DND-41 (cell line): ENCODE data around the gene RBM19.

Experiments used
- ATAC-seq: fragments of 200-7000 bp; cut with Tn5 transposase; 3 replicates; pipeline ENCODE4 v1.9.1; 2021; ENCODE audit warnings: low read depth; ENCODE audit not compliant: insufficient read depth
- DNase-seq: peaks from one replicate; pipeline ENCODE4 v3.0.0-alpha.2; 2020
- H2AFZ ChIP-seq: 2 replicates; pipeline ENCODE4 v1.6.0; 2012; ENCODE audit warnings: low read depth, low read length
- H3K27ac ChIP-seq: 2 replicates; pipeline ENCODE4 v1.5.1; 2012; ENCODE audit warnings: low read length, inconsistent platforms
- H3K27me3 ChIP-seq: fragments of 200-600 bp; sonication (generic); 2 replicates; pipeline ENCODE4 v1.6.0; 2012; ENCODE audit warnings: low read length, mild to moderate bottlenecking, inconsistent platforms; ENCODE audit not compliant: insufficient read depth, poor library complexity
- H3K36me3 ChIP-seq: 2 replicates; pipeline ENCODE4 v1.5.1; 2012; ENCODE audit warnings: low read length, inconsistent platforms; ENCODE audit not compliant: insufficient read depth
- H3K4me1 ChIP-seq: 2 replicates; pipeline ENCODE4 v1.5.1; 2012; ENCODE audit warnings: mild to moderate bottlenecking, low read length; ENCODE audit not compliant: insufficient read depth
- H3K4me2 ChIP-seq: 2 replicates; pipeline ENCODE4 v1.6.0; 2012; ENCODE audit warnings: mild to moderate bottlenecking, moderate library complexity, low read length, inconsistent platforms; ENCODE audit not compliant: insufficient read depth
- H3K4me3 ChIP-seq, 2 experiments: fragments of 200-600 bp in 1 of 2; shearing (Covaris generic) in 1 of 2; 2 replicates each; pipeline ENCODE4 v1.5.1; 2012 to 2016; ENCODE audit warnings: inconsistent platforms in 2 of 2, low read length in 2 of 2, mild to moderate bottlenecking in 2 of 2, low read depth in 1 of 2, moderate library complexity in 1 of 2
- H3K79me2 ChIP-seq: 2 replicates; pipeline ENCODE4 v1.6.0; 2012; ENCODE audit warnings: low read length, inconsistent platforms; ENCODE audit not compliant: insufficient read depth
- H3K9ac ChIP-seq: 2 replicates; pipeline ENCODE4 v1.6.0; 2012; ENCODE audit warnings: low read depth, mild to moderate bottlenecking, inconsistent platforms, low read length, moderate library complexity
- H3K9me3 ChIP-seq: 2 replicates; pipeline ENCODE4 v1.5.1; 2012; ENCODE audit warnings: low read length, moderate library complexity, mild to moderate bottlenecking, inconsistent platforms; ENCODE audit not compliant: insufficient read depth, severe bottlenecking
- H4K20me1 ChIP-seq: 2 replicates; pipeline ENCODE4 v1.6.0; 2012; ENCODE audit warnings: low read length; ENCODE audit not compliant: insufficient read depth
- CTCF ChIP-seq: IDR thresholded peaks from 2 replicates; pipeline ENCODE4 v1.5.1; 2012; ENCODE audit warnings: borderline replicate concordance, low read length, moderate library complexity, mild to moderate bottlenecking; ENCODE audit not compliant: poor library complexity, severe bottlenecking; ENCODE audit errors: extremely low read depth
- EZH2 ChIP-seq: IDR thresholded peaks from 3 replicates; pipeline ENCODE4 v1.6.1; 2012; ENCODE audit warnings: borderline replicate concordance, low read depth, mild to moderate bottlenecking, moderate library complexity, low read length, inconsistent platforms; ENCODE audit not compliant: severe bottlenecking

The RBM19 gene

GRCh38 chr12:113781415-113782198 is 184.5 kb downstream of the RBM19 start:
- no peak for DNase-seq
- ATAC-seq = no peak
- Histone ChIP-seq H3K79me2 (no peaks in the 10 kb centered on the region), H4K20me1 (no peaks in the 10 kb centered on the region), H3K4me3 (no peak overlapping the region), H3K4me1 (no peaks in the 10 kb centered on the region), H3K9ac (no peak overlapping the region), H3K36me3 (no peaks in the 10 kb centered on the region), H3K27me3 (peaks cover 4% of the 10 kb centered on the region), H3K27ac (no peak overlapping the region), H2AFZ (no peak overlapping the region), H3K9me3 (no peaks in the 10 kb centered on the region), H3K4me2 (no peak overlapping the region)
- TF ChIP-seq CTCF (no peak), EZH2 (no peak)

- H3K79me2 ChIP-seq = no peaks in the 10 kb centered on the region
- H2AFZ ChIP-seq = no peak overlapping the region
- no peaks in the 10 kb centered on the region for H3K36me3 ChIP-seq
- TF ChIP-seq CTCF = no peak
- H3K9ac ChIP-seq = no peak overlapping the region
- H3K27me3 ChIP-seq = no peaks in the 10 kb centered on the region
- DNase-seq (no peak), ATAC-seq (no peak)
- no peaks in the 10 kb centered on the region for H4K20me1 ChIP-seq
- no peak overlapping the region for H3K4me3 ChIP-seq
- no peaks in the 10 kb centered on the region for H3K9me3 ChIP-seq
- H3K4me1 ChIP-seq = no peaks in the 10 kb centered on the region
- H3K27ac ChIP-seq = no peak overlapping the region
- H3K4me2 ChIP-seq = no peak overlapping the region
Measured at GRCh38 chr12:113779774-113780173, 186.4 kb downstream of the RBM19 start.

- Histone ChIP-seq H3K9me3 (no peaks in the 10 kb centered on the region), H3K9ac (no peak overlapping the region), H3K27me3 (no peaks in the 10 kb centered on the region), H3K4me1 (no peaks in the 10 kb centered on the region), H3K27ac (no peak overlapping the region), H2AFZ (no peak overlapping the region), H3K4me3 (no peak overlapping the region), H4K20me1 (no peaks in the 10 kb centered on the region), H3K79me2 (no peaks in the 10 kb centered on the region), H3K4me2 (no peak overlapping the region), H3K36me3 (no peaks in the 10 kb centered on the region)
- ATAC-seq (no peak), DNase-seq (no peak)
- TF ChIP-seq CTCF (no peak), EZH2 (no peak)
Measured at GRCh38 chr12:113778432-113779132, 187.5 kb downstream of the RBM19 start.
